CD4-positive, alpha-beta T cell (primary cell): Measurements from ENCODE around the gene SH3GLB1. TPM values are rescaled to one million over a fixed set of nuclear protein-coding genes. Genes with fewer than 3 reads are reported as not detected.

ENCODE experiments used
- ATAC-seq: fragments of 200-7000 bp; cut with Tn5 transposase; one replicate; pipeline ENCODE4 v1.10.0; 2022; ENCODE audit warnings: mild to moderate bottlenecking; ENCODE audit not compliant: poor library complexity
- CTCF ChIA-PET: fragments of 350-600 bp; sonication (Branson Sonifier 250); formaldehyde crosslinking; loops from one replicate; lab custom pipeline; 2021; ENCODE audit warnings: antibody characterized with exemption, inconsistent platforms; lab: Charles Lee
- POLR2A ChIA-PET: fragments of 350-600 bp; sonication (Branson Sonifier 250); formaldehyde crosslinking; loops from one replicate; lab custom pipeline; 2021; ENCODE audit warnings: antibody characterized with exemption, inconsistent platforms; lab: Charles Lee
- DNase-seq, 14 experiments: peaks; one replicate each; pipeline ENCODE4 v3.0.0-alpha.2; 2013 to 2020; ENCODE audit warnings: mixed read lengths in 2 of 14
- H3K27ac ChIP-seq, 2 donors: one replicate each; pipeline versions ENCODE4 v1.5.1 to v1.7.0; 2013; ENCODE audit warnings: low read length in 2 of 2, low read depth in 1 of 2, mild to moderate bottlenecking in 1 of 2
- H3K27me3 ChIP-seq, 2 experiments: 1 replicate in 1 of 2; 2 replicates in 1 of 2; pipeline versions ENCODE4 v1.6.1 to v1.7.0; 2013; ENCODE audit warnings: low read length in 2 of 2, control low read depth in 1 of 2, mild to moderate bottlenecking in 1 of 2, moderate library complexity in 1 of 2; ENCODE audit not compliant: insufficient read depth in 2 of 2, control insufficient read depth in 1 of 2
- H3K36me3 ChIP-seq: one replicate; pipeline ENCODE4 v1.6.1; 2013; ENCODE audit warnings: low read length, control low read depth; ENCODE audit not compliant: insufficient read depth
- H3K4me1 ChIP-seq: one replicate; pipeline ENCODE4 v1.6.1; 2013; ENCODE audit warnings: low read length, control low read depth; ENCODE audit not compliant: insufficient read depth
- H3K4me3 ChIP-seq: one replicate; pipeline ENCODE4 v1.5.1; 2013; ENCODE audit warnings: mild to moderate bottlenecking, low read length, moderate library complexity
- H3K9me3 ChIP-seq, 2 experiments: 1 replicate in 1 of 2; 2 replicates in 1 of 2; pipeline versions ENCODE4 v1.6.1 to v1.7.0; 2013; ENCODE audit warnings: low read length in 2 of 2, mild to moderate bottlenecking in 2 of 2, control low read depth in 1 of 2, moderate library complexity in 1 of 2; ENCODE audit not compliant: control insufficient read depth in 1 of 2, insufficient read depth in 1 of 2
- H3K27ac Mint-ChIP-seq: one replicate; pipeline ENCODE4 v1.8.0; 2020; ENCODE audit warnings: mixed read lengths
- H3K27me3 Mint-ChIP-seq: one replicate; pipeline ENCODE4 v1.8.0; 2021; ENCODE audit warnings: mixed read lengths
- H3K36me3 Mint-ChIP-seq: one replicate; pipeline ENCODE4 v1.8.0; 2021; ENCODE audit warnings: low read depth, mixed read lengths
- H3K4me1 Mint-ChIP-seq: one replicate; pipeline ENCODE4 v1.8.0; 2021; ENCODE audit warnings: low read depth, mixed read lengths
- H3K4me3 Mint-ChIP-seq: one replicate; pipeline ENCODE4 v1.8.0; 2020; ENCODE audit warnings: mild to moderate bottlenecking, mixed read lengths
- H3K9me3 Mint-ChIP-seq: one replicate; pipeline ENCODE4 v1.8.0; 2020; ENCODE audit warnings: mixed read lengths
- CTCF ChIP-seq: fragments of 200-600 bp; IDR thresholded peaks from one replicate; pipeline ENCODE4 v1.8.0; 2022; ENCODE audit warnings: antibody characterized with exemption, mild to moderate bottlenecking
- intact Hi-C, 2 experiments: fragments of 100-400 bp; cut with DNase I in 1 of 2; cut with micrococcal nuclease in 1 of 2; formaldehyde crosslinking; loops; one replicate each; pipeline versions ENCODE4 v1.15.1 to v1.9.0; 2023 to 2025; cut with DNase I, micrococcal nuclease
- total RNA-seq, 174 experiments: library from RNA in 2 of 174; stranded (reverse) in 2 of 174; gene quantifications; one replicate each; pipeline ENCODE4 v1.2.3 and lab custom pipeline; 2021 to 2026

Gene SH3GLB1
- total RNA-seq, 2 experiments from 2014 or later = 50.6 to 52.3 TPM

DNA sequence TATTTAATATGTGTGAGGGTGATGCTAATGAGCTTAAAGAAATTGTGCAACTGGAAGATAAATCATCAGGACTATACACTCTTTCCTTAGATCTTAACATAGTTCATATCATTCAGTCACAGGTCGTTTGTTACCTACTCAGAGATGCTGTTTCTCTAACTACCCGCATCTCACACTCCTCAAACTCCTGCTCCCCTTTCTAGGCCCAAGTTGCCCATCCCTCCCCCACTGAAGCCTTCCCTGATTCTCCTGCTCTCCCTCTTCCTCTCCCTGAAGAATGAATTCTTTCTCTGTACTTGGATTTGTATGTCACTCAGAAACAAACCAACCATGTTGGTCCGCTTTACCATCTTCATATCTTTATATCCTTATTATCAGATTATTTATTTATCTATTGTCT, 9.1 kb downstream of the SH3GLB1 start:
- Histone ChIP-seq H3K27me3 (no peaks in the 10 kb centered on the region), H3K9me3 (no peaks in the 10 kb centered on the region), H3K36me3 (peaks cover 2% of the 10 kb centered on the region), H3K4me3 (no peak overlapping the region), H3K4me1 (peaks cover 6% of the 10 kb centered on the region), H3K27ac (no peak overlapping the region)
- Mint-ChIP-seq H3K9me3 (no peaks in the 10 kb centered on the region), H3K4me1 (peaks cover 66% of the 10 kb centered on the region), H3K27me3 (no peaks in the 10 kb centered on the region), H3K27ac (no peak overlapping the region), H3K4me3 (no peak overlapping the region), H3K36me3 (peaks cover 32% of the 10 kb centered on the region)
- ChIA-PET CTCF (interaction anchor here (9.3 kb wide), 1 partner anchor 9 kb away, joined by 89 read pairs; the partner anchor contains the start of gene SH3GLB1), POLR2A (interaction anchor here (7.7 kb wide), 1 partner anchor 9 kb away, joined by 77 read pairs; the partner anchor contains the start of gene SH3GLB1)
- no peak for TF ChIP-seq CTCF
- intact Hi-C loops = no loop called here
- ATAC-seq (no peak), DNase-seq (no peak)

- Mint-ChIP-seq H3K4me3 (no peak overlapping the region), H3K4me1 (peaks cover 64% of the 10 kb centered on the region), H3K9me3 (no peaks in the 10 kb centered on the region), H3K27ac (peak overlapping the region; percentile 22), H3K36me3 (peaks cover 35% of the 10 kb centered on the region), H3K27me3 (no peaks in the 10 kb centered on the region)
- Histone ChIP-seq H3K36me3 (peaks cover 5% of the 10 kb centered on the region), H3K4me1 (peaks cover 6% of the 10 kb centered on the region), H3K4me3 (no peak overlapping the region), H3K27me3 (no peaks in the 10 kb centered on the region), H3K9me3 (no peaks in the 10 kb centered on the region), H3K27ac (no peak overlapping the region)
- no peak for TF ChIP-seq CTCF
- DNase-seq (no peak), ATAC-seq (no peak)
- intact Hi-C loops = no loop called here
- CTCF ChIA-PET = interaction anchor here (9.3 kb wide), 1 partner anchor 10 kb away, joined by 89 read pairs; the partner anchor contains the start of gene SH3GLB1
- POLR2A ChIA-PET = interaction anchor here (1.0 to 7.7 kb wide), 2 partner anchors 10 to 26 kb away, joined by 3 to 77 read pairs; partner anchors contain the start of gene SH3GLB1
Observed at GRCh38 chr1:86714159-86714558, 9.8 kb downstream of the SH3GLB1 start.

GRCh38 chr1:86714561-86715244, 10.3 kb downstream of the SH3GLB1 start:
- POLR2A ChIA-PET = interaction anchor here (1.0 to 7.7 kb wide), 2 partner anchors 11 to 25 kb away, joined by 3 to 77 read pairs; partner anchors contain the start of gene SH3GLB1
- H3K4me3 Mint-ChIP-seq = no peak overlapping the region

More at GRCh38 chr1:86714561-86715244, 10.3 kb downstream of the SH3GLB1 start:
- intact Hi-C loops = no loop called here
- peak in 2 of 14 experiments; percentile 13 to 27 for DNase-seq
- Histone ChIP-seq H3K4me3 (no peak overlapping the region), H3K27me3 (no peaks in the 10 kb centered on the region), H3K4me1 (peaks cover 6% of the 10 kb centered on the region), H3K27ac (no peak overlapping the region), H3K36me3 (peaks cover 9% of the 10 kb centered on the region), H3K9me3 (no peaks in the 10 kb centered on the region)
- Mint-ChIP-seq H3K9me3 (no peaks in the 10 kb centered on the region), H3K4me1 (peaks cover 59% of the 10 kb centered on the region), H3K27ac (peak overlapping the region; percentile 22), H3K36me3 (peaks cover 38% of the 10 kb centered on the region), H3K27me3 (no peaks in the 10 kb centered on the region)
- CTCF ChIA-PET = interaction anchor here (1.0 to 9.3 kb wide), 4 partner anchors 10 to 28 kb away, joined by 3 to 89 read pairs (median 4); partner anchors contain the start of gene SH3GLB1
- TF ChIP-seq CTCF = no peak
- peak; percentile 37 for ATAC-seq
